HepG2 (cell line): ENCODE measurements around the gene RPP14. TPM values are rescaled to one million over a fixed set of nuclear protein-coding genes. Genes with fewer than 3 reads are reported as not detected.

Experiments used
- CSRNP1 ChIP-seq: sonication (generic); formaldehyde crosslinking; IDR thresholded peaks from 2 replicates; pipeline ENCODE4 v1.8.1; 2023; ENCODE audit warnings: mild to moderate bottlenecking, missing genetic modification reagents
- ELF3 ChIP-seq: IDR thresholded peaks from 2 replicates; pipeline ENCODE4 v1.6.1; 2016; ENCODE audit warnings: missing genetic modification reagents, missing compliant biosample characterization
- FOSL2 ChIP-seq: sonication (generic); formaldehyde crosslinking; IDR thresholded peaks from 2 replicates; pipeline ENCODE4 v1.4.0; 2020; ENCODE audit warnings: missing genetic modification reagents
- GATAD2A ChIP-seq: IDR thresholded peaks from 2 replicates; pipeline ENCODE4 v1.6.1; 2016
- HNF1B ChIP-seq: sonication (generic); formaldehyde crosslinking; IDR thresholded peaks from 2 replicates; pipeline ENCODE4 v1.5.1; 2020; ENCODE audit warnings: mild to moderate bottlenecking, moderate library complexity, missing genetic modification reagents
- ISX ChIP-seq: sonication (generic); formaldehyde crosslinking; conservative IDR thresholded peaks from 2 replicates; pipeline ENCODE4 v1.5.0; 2020; ENCODE audit warnings: missing genetic modification reagents
- KDM6A ChIP-seq: IDR thresholded peaks from 2 replicates; pipeline ENCODE4 v1.6.1; 2016; ENCODE audit warnings: low read depth
- KLF16 ChIP-seq, 2 experiments: sonication (generic) in 1 of 2; formaldehyde crosslinking in 1 of 2; IDR thresholded peaks; 2 replicates each; pipeline versions ENCODE4 v1.6.1 to v1.8.0; 2016 to 2023; ENCODE audit warnings: missing genetic modification reagents in 2 of 2, missing compliant biosample characterization in 1 of 2
- MTA1 ChIP-seq: sonication (generic); formaldehyde crosslinking; IDR thresholded peaks from 2 replicates; pipeline ENCODE4 v1.4.0; 2020; ENCODE audit warnings: missing genetic modification reagents, mild to moderate bottlenecking, borderline replicate concordance
- MTF1 ChIP-seq: sonication (generic); formaldehyde crosslinking; IDR thresholded peaks from 2 replicates; pipeline ENCODE4 v1.5.0; 2020; ENCODE audit warnings: missing genetic modification reagents
- NFRKB ChIP-seq: fragments of 450-650 bp; IDR thresholded peaks from 2 replicates; pipeline ENCODE4 v1.6.1; 2017
- SKIL ChIP-seq: sonication (generic); formaldehyde crosslinking; IDR thresholded peaks from 2 replicates; pipeline ENCODE4 v1.8.0; 2022; ENCODE audit warnings: missing genetic modification reagents, mild to moderate bottlenecking, moderate library complexity, borderline replicate concordance
- SRY ChIP-seq: sonication (generic); formaldehyde crosslinking; IDR thresholded peaks from 2 replicates; pipeline ENCODE4 v1.8.0; 2022; ENCODE audit warnings: mild to moderate bottlenecking, missing genetic modification reagents
- YEATS2 ChIP-seq: sonication (generic); formaldehyde crosslinking; IDR thresholded peaks from 2 replicates; pipeline ENCODE4 v1.4.0; 2020; ENCODE audit warnings: missing genetic modification reagents, borderline replicate concordance
- ZBTB14 ChIP-seq: sonication (generic); formaldehyde crosslinking; IDR thresholded peaks from 2 replicates; pipeline ENCODE4 v1.4.0; 2020; ENCODE audit warnings: missing genetic modification reagents
- ZBTB2 ChIP-seq: sonication (generic); formaldehyde crosslinking; IDR thresholded peaks from 2 replicates; pipeline ENCODE4 v1.8.0; 2022; ENCODE audit warnings: low read depth, missing genetic modification reagents
- ZNF33B ChIP-seq: sonication (generic); formaldehyde crosslinking; IDR thresholded peaks from 2 replicates; pipeline ENCODE4 v1.5.1; 2020; ENCODE audit warnings: mild to moderate bottlenecking, missing genetic modification reagents
- ZNF543 ChIP-seq: sonication (generic); formaldehyde crosslinking; IDR thresholded peaks from 2 replicates; pipeline ENCODE4 v1.4.0; 2020; ENCODE audit warnings: mild to moderate bottlenecking, missing genetic modification reagents
- ZNF550 ChIP-seq: sonication (generic); formaldehyde crosslinking; IDR thresholded peaks from 2 replicates; pipeline ENCODE4 v1.4.0; 2020; ENCODE audit warnings: mild to moderate bottlenecking, missing genetic modification reagents, borderline replicate concordance
- ZNF563 ChIP-seq: sonication (generic); formaldehyde crosslinking; IDR thresholded peaks from 2 replicates; pipeline ENCODE4 v1.8.0; 2022; ENCODE audit warnings: mild to moderate bottlenecking, moderate library complexity, missing genetic modification reagents
- ZNF777 ChIP-seq: sonication (generic); formaldehyde crosslinking; IDR thresholded peaks from 2 replicates; pipeline ENCODE4 v1.4.0; 2020; ENCODE audit warnings: missing genetic modification reagents
- polyA plus RNA-seq, 8 experiments: library from polyadenylated mRNA; depleted of rRNA in 3 of 8; stranded (reverse) in 7 of 8; unstranded in 1 of 8; fragments of >200 nt; fragmentation: Illumina TruSeq in 4 of 8; extraction: Trizol in 4 of 8; gene quantifications; 2 replicates each; pipeline versions ENCODE4 v1.2.1 to v1.2.3, GENCODE V29; 2011 to 2016; ENCODE audit warnings: low read depth in 4 of 8, missing spikeins in 1 of 8, mixed read lengths in 1 of 8; ENCODE audit not compliant: insufficient read depth in 1 of 8
- total RNA-seq, 5 experiments: library from RNA; depleted of rRNA; stranded (reverse); fragments of >200 nt; fragmentation: Illumina TruSeq; extraction: Trizol; gene quantifications; 2 replicates each; pipeline ENCODE4 v1.2.3, GENCODE V29; 2016; ENCODE audit warnings: low read depth in 1 of 5

The RPP14 gene
- total and polyA plus RNA-seq, 2 of the 13 experiments (the other 11 are each of a cell fraction or from before 2014, with no cell fraction given), result 15.4 to 16.2 TPM

- TF ChIP-seq CSRNP1 (CRISPR knock-in tag) (peak; percentile 46; the same call in 1 of the 2 replicates), ZNF550 (CRISPR knock-in tag) (no peak), YEATS2 (CRISPR knock-in tag) (peak; percentile 99), GATAD2A (CRISPR knock-in tag) (peak; percentile 82), KDM6A (CRISPR knock-in tag) (0 out of 2 replicates have a peak, but pooled peaks have one; percentile 26), ISX (CRISPR knock-in tag) (no peak), ZBTB2 (CRISPR knock-in tag) (peak; percentile 17; the same call in 1 of the 2 replicates), ZNF563 (CRISPR knock-in tag) (peak; percentile 66), KLF16 (CRISPR knock-in tag; IDR thresholded peaks at IDR 0.05) (peak in 1 of 2 experiments; percentile 81; a peak in 1 of 4 replicates), HNF1B (CRISPR knock-in tag) (peak; percentile 96), MTA1 (CRISPR knock-in tag) (no peak), ZBTB14 (CRISPR knock-in tag) (no peak), NFRKB (no peak), ZNF543 (CRISPR knock-in tag) (no peak), ZNF777 (CRISPR knock-in tag) (peak; percentile 79), SRY (CRISPR knock-in tag) (peak; percentile 94), ZNF33B (CRISPR knock-in tag) (0 out of 2 replicates have a peak, but pooled peaks have one; percentile 23), MTF1 (CRISPR knock-in tag) (no peak), ELF3 (CRISPR knock-in tag) (peak; percentile 84), SKIL (CRISPR knock-in tag) (no peak), FOSL2 (CRISPR knock-in tag) (peak; percentile 79)
Observed at GRCh38 chr3:58305882-58306711, at the start of gene RPP14, which contains the start of gene HTD2 (continued).
